GM04504 (cell line): ENCODE data around the gene ASB8.
"Not testable (repeated sequence)": the region's sequence is repeated elsewhere in the genome, so short reads cannot be mapped to it uniquely, and the experiment has no call there.

ENCODE experiments used
- DNase-seq: peaks from one replicate; pipeline ENCODE4 v3.0.0-alpha.2; 2012; ENCODE audit warnings: low read depth

The ASB8 gene

GRCh38 chr12:48183091-48183875 lies 26.0 kb upstream of the ASB8 start, which contains the start of gene CCDC184:
TSS of gene CCDC184 (plus strand) at chr12:48183644. CDS start at chr12:48184123, 479 bp downstream.
- DNase-seq: no peak

- no peak for DNase-seq
Observed at GRCh38 chr12:48182631-48183030, 25.3 kb upstream of the ASB8 start.

DNA sequence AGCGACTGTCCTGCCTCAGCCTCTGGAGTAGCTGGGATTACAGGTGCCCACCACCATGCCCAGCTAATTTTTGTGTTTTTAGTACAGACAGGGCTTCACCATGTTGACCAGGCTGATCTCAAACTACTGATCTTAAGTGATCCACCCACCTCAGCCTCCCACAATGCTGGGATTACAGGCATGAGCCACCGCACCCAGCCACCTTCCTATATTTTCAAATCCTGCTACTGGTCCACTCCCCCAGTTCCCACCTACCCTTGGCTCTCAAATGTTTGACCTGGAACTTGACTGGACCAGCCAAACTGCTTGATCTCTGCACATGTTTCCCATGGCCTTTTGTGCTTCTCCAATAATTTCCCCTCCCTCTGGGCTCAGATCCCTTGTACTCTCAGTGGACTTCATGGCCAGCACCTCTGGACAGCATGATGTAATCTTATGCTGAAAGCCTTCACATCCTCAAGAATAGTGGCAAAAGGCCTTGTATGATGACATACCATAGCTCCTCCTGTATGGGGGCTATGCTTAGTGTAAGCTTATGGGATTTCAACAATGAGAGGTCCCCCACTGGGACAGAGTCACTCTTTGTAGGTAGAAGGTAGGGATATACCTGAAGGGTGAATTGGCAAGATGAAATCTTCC lies 23.7 kb upstream of the ASB8 start:
- DNase-seq: no peak

GRCh38 chr12:48180424-48180823 lies 23.1 kb upstream of the ASB8 start:
- DNase-seq: no peak

GRCh38 chr12:48179466-48179865 lies 22.2 kb upstream of the ASB8 start:
- no peak for DNase-seq

GRCh38 chr12:48177982-48178381 lies 20.7 kb upstream of the ASB8 start:
- no peak for DNase-seq

DNA sequence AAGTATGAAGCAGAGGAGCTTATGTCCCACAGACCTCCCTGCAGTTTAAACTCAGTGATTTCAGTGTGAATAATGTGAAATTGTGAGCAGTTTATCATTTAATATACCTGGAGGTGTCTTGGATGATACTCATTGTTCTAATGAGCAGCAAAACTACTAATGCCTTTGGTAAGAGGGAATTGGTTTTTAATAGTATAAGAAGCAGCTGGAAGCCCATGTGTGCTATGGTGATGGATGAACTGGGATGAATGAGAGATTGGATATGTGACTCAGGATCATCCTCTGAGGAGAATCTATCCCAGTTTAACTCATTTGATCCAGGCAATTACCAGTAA lies 19.1 kb upstream of the ASB8 start:
- DNase-seq: no peak

- DNase-seq: no peak
Observed at GRCh38 chr12:48175613-48176416, 18.5 kb upstream of the ASB8 start.

- no peak for DNase-seq
Observed at GRCh38 chr12:48169011-48169410, 11.7 kb upstream of the ASB8 start.

- DNase-seq: no peak
Observed at GRCh38 chr12:48165089-48165981, 8.0 kb upstream of the ASB8 start.

- no peak for DNase-seq
Observed at GRCh38 chr12:48164451-48164850, 7.1 kb upstream of the ASB8 start.

- DNase-seq: no peak
Observed at GRCh38 chr12:48163150-48163747, 5.9 kb upstream of the ASB8 start.

DNA sequence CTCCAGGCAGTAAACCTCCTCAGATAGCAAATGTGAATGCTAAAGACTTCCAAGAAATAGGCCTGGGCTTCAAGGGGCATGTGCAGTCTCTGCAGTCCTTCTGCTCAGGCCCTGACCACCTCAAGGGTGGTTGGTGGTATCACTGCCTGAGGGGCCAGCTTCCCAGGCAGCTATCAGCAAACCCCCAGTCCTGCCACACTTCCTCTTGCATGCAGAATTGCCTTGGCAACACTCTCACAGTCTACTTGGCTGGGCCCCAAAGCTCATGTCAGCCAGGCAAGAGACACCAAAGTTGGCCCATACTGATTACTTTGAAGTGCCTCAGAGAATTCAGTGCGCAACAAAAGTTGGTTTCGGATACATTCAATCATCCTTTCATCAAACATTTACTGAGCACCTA lies 3.5 kb upstream of the ASB8 start:
- no peak for DNase-seq

DNA sequence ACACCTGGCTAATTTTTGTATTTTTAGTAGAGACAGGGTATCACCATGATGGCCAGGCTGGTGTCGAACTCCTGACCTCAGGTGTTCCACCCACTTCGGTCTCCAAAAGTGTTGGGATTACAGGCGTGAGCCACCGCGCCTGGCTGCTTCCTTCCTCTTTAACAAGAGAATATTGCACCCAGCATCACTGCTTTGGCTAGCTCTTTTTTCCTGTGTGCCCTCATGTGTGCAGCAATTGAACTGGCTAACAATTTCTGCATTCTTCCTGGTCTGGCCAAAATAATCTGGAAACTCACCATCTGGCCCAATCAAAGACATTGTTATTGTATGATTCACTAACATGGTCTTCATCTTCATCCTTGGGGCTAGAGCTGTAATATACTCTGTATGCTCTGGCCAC lies 2.7 kb upstream of the ASB8 start:
- DNase-seq: no peak

DNA sequence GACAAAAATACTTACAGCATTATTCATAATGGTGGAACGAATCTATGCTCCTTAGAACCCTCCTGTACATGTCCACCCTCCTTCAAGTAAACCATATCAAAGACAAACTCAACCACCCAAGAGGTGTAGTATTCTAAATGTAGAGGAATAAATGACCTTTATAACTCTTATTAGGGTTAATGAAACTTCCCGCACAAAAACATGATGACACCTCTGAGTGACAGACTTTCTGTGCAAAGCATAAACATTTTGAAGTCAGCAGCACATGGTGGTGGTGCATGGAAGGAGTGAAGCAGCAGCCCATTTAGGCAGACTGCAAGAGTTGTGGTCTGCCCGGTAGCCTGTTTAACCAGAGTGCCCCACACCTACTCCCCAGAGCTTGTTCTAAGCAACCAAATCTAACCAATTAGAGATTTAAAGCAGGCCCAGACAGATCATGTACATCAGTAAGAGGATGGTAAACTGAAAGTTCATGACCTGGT lies 615 bp upstream of the ASB8 start:
- no peak for DNase-seq

GRCh38 chr12:48156652-48157017 lies 680 bp downstream of the ASB8 start:
- DNase-seq: no peak

- DNase-seq: not testable (repeated sequence)
Observed at GRCh38 chr12:48155786-48156185, 1.5 kb downstream of the ASB8 start.

DNA sequence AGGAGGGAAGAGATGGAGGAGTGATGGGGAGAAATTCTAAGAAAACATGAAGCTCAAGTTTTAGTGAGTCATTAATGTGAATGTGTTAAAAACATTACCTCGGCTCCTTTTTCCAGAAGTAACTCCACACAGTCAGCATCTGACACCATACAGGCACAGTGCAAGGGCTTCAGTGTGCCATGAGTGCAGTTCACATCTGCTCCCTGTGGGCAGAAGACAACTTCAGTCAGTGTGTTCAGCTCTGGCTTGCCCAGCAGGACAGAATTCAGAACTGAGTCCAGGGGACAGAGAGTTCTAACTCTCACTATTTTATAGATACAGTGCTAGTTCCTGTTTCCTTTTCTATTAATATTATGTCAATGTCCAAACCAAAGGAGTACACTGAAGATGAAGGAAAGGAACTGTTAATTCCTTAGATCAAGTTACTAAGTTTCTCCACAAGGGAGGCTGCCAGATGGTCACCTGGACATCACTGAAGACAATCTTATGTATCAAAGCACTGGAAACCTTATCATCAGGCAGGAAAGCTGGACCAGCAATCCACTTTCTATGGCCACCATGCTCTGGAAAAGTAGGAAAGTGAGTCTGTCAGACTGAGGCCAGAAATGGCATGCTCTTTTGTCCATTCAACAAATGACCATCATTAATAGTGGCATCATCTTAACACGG lies 6.1 kb downstream of the ASB8 start:
- no peak for DNase-seq

DNA sequence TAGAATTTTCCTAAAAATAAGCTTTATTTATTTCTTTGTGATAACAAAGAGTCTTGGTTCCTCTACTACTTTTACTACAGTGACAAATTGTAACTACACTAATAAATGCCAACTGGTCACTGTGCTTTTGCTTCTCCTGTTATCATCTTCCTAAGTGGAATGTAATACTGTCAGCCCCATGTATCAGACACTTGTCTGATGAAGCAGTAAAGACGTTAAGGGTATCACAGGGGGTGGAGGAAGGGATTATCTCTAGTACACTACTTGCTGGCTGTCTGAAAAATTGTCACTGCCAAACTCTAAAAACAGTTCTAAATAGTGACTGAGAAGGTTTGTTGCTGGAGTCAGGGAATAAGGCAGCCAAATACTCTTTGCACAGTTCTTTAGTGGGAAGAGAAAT lies 11.3 kb downstream of the ASB8 start:
- no peak for DNase-seq

DNA sequence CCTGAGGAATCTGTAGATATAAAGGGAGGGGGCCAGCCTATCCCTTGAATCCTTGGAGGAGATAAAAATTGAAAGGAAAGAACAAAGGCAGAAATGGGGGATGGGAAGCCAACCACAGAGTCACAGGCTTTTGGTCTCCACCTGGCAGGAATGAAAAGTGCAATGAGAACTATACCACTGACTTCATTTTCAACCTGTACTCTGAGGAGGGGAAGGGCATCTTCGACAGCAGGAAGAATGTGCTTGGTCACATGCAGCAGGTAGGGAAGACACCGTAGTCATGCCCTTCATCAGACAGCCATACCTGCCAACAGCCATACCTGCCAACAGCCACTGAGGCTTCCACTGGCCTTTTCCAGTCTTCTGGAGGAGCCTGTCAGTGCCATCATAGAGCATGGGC lies 13.4 kb downstream of the ASB8 start:
- no peak for DNase-seq
